Kidney (tissue), 14 donors: ENCODE results near the gene CST8. TPM values are rescaled to one million over a fixed set of nuclear protein-coding genes. Genes with fewer than 3 reads are reported as not detected.
A peak's percentile ranks its signal among the peaks of the same experiment; 100 is the strongest.

Experiments
- DNase-seq, 5 donors: peaks; one replicate each; pipeline ENCODE4 v3.0.0-alpha.2; 2013 to 2020
- FAIRE-seq: peaks from 2 replicates; lab custom pipeline; 2012; peaks lifted over from hg19 to GRCh38; lab: Jason Lieb, UNC
- H3K27ac ChIP-seq, 2 donors: one replicate each; pipeline ENCODE4 v1.7.0; 2013; ENCODE audit warnings: low read depth in 2 of 2, low read length in 2 of 2, inconsistent platforms in 1 of 2
- H3K27me3 ChIP-seq: one replicate; pipeline ENCODE4 v1.7.1; 2013; ENCODE audit warnings: low read length, inconsistent platforms; ENCODE audit not compliant: control insufficient read depth, insufficient read depth
- H3K36me3 ChIP-seq, 3 donors: one replicate each; pipeline versions ENCODE4 v1.7.0 to v1.7.1; 2013; ENCODE audit warnings: low read length in 3 of 3, control low read depth in 1 of 3, inconsistent platforms in 1 of 3; ENCODE audit not compliant: insufficient read depth in 3 of 3, control insufficient read depth in 2 of 3
- H3K4me1 ChIP-seq, 3 donors: one replicate each; pipeline versions ENCODE4 v1.7.0 to v1.7.1; 2013; ENCODE audit warnings: low read length in 3 of 3, inconsistent platforms in 1 of 3, low read depth in 1 of 3; ENCODE audit not compliant: control insufficient read depth in 2 of 3, insufficient read depth in 2 of 3
- H3K4me3 ChIP-seq, 3 donors: one replicate each; pipeline versions ENCODE4 v1.7.0 to v1.8.1; 2013; ENCODE audit warnings: low read length in 3 of 3, control low read depth in 1 of 3, inconsistent platforms in 1 of 3
- H3K9ac ChIP-seq, 3 donors: one replicate each; pipeline versions ENCODE4 v1.7.0 to v1.7.1; 2013; ENCODE audit warnings: low read length in 3 of 3, control low read depth in 1 of 3, inconsistent platforms in 1 of 3
- H3K9me3 ChIP-seq, 3 donors: one replicate each; pipeline versions ENCODE4 v1.7.0 to v1.7.1; 2013; ENCODE audit warnings: low read length in 3 of 3, control low read depth in 1 of 3, inconsistent platforms in 1 of 3; ENCODE audit not compliant: control insufficient read depth in 2 of 3, insufficient read depth in 1 of 3
- intact Hi-C: fragments of 100-400 bp; cut with DNase I; formaldehyde crosslinking; loops from one replicate; pipeline ENCODE4 v1.11.1; 2022
- polyA plus RNA-seq: library from polyadenylated mRNA; stranded (reverse); fragments of 350-450 nt; fragmentation: Illumina TruSeq; extraction: RNeasy Lipid Tissue Mini Kit (QIAGEN cat#74804); gene quantifications from one replicate; pipeline ENCODE4 v1.2.3, GENCODE V29; 2014; ENCODE audit warnings: low read depth, low replicate concordance; ENCODE audit not compliant: insufficient read depth
- total RNA-seq: library from RNA; stranded (reverse); fragmentation: NEBNext Ultra II Directional; extraction: Animal tissue kit (Norgen Biotek cat#: 25700); gene quantifications from one replicate; pipeline ENCODE4 v1.2.1, GENCODE V29; 2021
- TF ChIP-seq, protein P1 (sequence below): IDR thresholded peaks from 3 replicates; pipeline ENCODE4 v1.5.1; 2012; ENCODE audit warnings: mild to moderate bottlenecking, moderate library complexity, borderline replicate concordance; ENCODE audit not compliant: insufficient read depth; ENCODE audit errors: extremely low read depth
- donor health status: control.
- donor health status: control.
- donor health status: control.
- donor health status: control.
- donor health status: control.
- donor health status: DM: yes; HTN: yes; CAD: no.
- donor health status: Normal renal cell carcinoma (clear cell type).

Gene CST8
- total and polyA plus RNA-seq, 2 donors from 2014 or later: not detected

DNA sequence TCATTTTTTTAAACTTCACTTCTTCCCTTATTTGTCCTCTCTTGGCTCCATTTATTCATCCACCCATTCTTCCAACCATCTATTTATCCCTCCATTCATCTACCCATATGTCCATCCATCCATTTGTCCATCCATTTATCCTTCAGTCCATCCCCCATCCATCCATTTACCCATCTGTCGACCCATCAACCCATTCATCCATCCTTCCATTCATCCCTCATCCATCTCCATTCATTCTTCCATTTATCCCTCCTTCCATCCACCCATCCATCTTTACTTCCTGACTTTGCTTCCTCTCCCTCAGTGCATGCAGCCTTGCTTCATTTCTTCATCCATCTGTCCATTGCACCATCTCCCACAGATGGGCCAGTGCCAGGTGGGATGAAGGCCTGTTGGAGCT, 40.0 kb upstream of the CST8 start:
- DNase-seq (no peak), FAIRE-seq (no peak)
- no peaks in the 10 kb centered on the region for H3K36me3 ChIP-seq
- H3K4me1 ChIP-seq: no peaks in the 10 kb centered on the region
- H3K27ac ChIP-seq: no peak overlapping the region
- peaks cover 0 to 4% (median 0%) of the 10 kb centered on the region in 3 donors for H3K9me3 ChIP-seq
- no peak overlapping the region for H3K4me3 ChIP-seq
- intact Hi-C loops: no loop called here
- no peak overlapping the region for H3K9ac ChIP-seq
- no peaks in the 10 kb centered on the region for H3K27me3 ChIP-seq
- TF ChIP-seq, protein P1, sequence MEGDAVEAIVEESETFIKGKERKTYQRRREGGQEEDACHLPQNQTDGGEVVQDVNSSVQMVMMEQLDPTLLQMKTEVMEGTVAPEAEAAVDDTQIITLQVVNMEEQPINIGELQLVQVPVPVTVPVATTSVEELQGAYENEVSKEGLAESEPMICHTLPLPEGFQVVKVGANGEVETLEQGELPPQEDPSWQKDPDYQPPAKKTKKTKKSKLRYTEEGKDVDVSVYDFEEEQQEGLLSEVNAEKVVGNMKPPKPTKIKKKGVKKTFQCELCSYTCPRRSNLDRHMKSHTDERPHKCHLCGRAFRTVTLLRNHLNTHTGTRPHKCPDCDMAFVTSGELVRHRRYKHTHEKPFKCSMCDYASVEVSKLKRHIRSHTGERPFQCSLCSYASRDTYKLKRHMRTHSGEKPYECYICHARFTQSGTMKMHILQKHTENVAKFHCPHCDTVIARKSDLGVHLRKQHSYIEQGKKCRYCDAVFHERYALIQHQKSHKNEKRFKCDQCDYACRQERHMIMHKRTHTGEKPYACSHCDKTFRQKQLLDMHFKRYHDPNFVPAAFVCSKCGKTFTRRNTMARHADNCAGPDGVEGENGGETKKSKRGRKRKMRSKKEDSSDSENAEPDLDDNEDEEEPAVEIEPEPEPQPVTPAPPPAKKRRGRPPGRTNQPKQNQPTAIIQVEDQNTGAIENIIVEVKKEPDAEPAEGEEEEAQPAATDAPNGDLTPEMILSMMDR: no peak

DNA sequence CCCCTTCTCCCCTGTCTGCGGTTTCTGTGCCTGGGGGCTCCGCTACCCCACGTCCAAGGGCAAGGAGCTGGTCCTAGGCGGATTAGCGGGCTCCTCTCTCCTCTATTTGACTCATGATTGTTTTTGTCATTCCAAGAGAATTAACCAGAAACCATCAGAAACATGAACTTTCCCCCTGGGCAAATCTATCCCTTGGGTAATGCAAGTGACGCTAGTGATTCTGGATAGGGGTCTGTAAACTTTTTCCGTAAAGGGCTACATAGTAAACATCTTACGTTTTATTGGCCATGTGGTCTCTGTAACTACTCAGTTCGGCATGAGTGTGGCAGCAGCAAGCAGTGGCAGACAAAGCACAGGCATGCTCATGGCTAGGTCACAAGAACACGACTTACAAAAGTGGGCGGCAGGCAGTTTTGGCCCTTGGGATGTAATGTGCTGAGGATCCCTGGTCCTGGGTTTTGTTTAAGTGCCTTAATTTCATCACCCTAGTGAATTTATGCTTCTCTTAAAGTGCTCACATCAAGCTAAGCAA, 38.9 kb upstream of the CST8 start:
- H3K4me3 ChIP-seq: no peak overlapping the region
- H3K27me3 ChIP-seq: no peaks in the 10 kb centered on the region
- H3K27ac ChIP-seq: no peak overlapping the region
- no peak overlapping the region for H3K9ac ChIP-seq
- intact Hi-C loops: no loop called here
- FAIRE-seq: no peak
- H3K36me3 ChIP-seq: no peaks in the 10 kb centered on the region
- TF ChIP-seq, protein P1: no peak
- DNase-seq: peak in 1 of 5 donors; percentile 8
- H3K4me1 ChIP-seq: no peaks in the 10 kb centered on the region
- H3K9me3 ChIP-seq: peaks cover 0 to 4% (median 0%) of the 10 kb centered on the region in 3 donors

DNA sequence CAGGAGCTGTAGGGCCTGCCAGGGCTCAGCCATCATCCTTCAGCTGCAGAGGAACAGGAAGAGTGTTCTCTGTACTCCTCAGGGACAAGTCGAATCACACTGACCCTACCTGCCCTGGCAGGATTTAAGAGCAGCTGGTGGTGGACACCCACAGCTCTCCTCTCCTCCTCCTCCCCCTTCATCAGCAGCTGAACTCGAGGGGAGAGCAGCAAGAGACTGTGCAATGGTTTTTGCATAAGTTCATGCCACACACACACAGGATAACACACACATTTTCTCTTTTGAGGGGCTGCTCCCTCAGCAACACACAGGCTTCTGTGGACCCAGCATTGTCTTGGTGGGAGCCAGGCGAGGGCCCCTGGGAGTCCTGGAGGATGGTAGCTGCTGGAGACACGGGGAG, 38.1 kb upstream of the CST8 start, which contains the start of gene CST11:
TSS of gene CST11 (minus strand) at position 101 of the 400 bp plus-strand sequence. CDS start at position 36, 65 bp downstream.
- DNase-seq (no peak), FAIRE-seq (no peak)
- TF ChIP-seq, protein P1: no peak
- no peaks in the 10 kb centered on the region for H3K27me3 ChIP-seq
- intact Hi-C loops: no loop called here
- peaks cover 0 to 4% (median 0%) of the 10 kb centered on the region in 3 donors for H3K9me3 ChIP-seq
- H3K36me3 ChIP-seq: no peaks in the 10 kb centered on the region
- no peak within 1 kb of the TSS for H3K27ac ChIP-seq
- no peak within 1 kb of the TSS for H3K9ac ChIP-seq
- no peaks in the 10 kb centered on the region for H3K4me1 ChIP-seq
- no peak within 1 kb of the TSS for H3K4me3 ChIP-seq
